Measurements from ENCODE around the gene NEFH. TPM values are rescaled to one million over a fixed set of nuclear protein-coding genes. Genes with fewer than 3 reads are reported as not detected.

NEFH gene
- polyA plus RNA-seq, 3 donors from 2014 or later, result 0.64 TPM; not detected in 2

GRCh38 chr22:29491012-29491411 lies 11.0 kb downstream of the NEFH start:
- Mint-ChIP-seq H3K4me1 (no peaks in the 10 kb centered on the region), H3K27ac (no peak overlapping the region), H3K27me3 (ENCODE audit: low read depth in 3 of 3) (peaks cover 0 to 2% (median 2%) of the 10 kb centered on the region in 3 donors), H3K4me3 (no peak overlapping the region), H3K9me3 (no peaks in the 10 kb centered on the region), H3K36me3 (peaks cover 8 to 20% (median 16%) of the 10 kb centered on the region in 3 donors)
- no peak for DNase-seq

GRCh38 chr22:29493636-29494035 lies 13.6 kb downstream of the NEFH start:
- Mint-ChIP-seq H3K4me3 (no peak overlapping the region), H3K27me3 (ENCODE audit: low read depth in 3 of 3) (peaks cover 0 to 2% (median 0%) of the 10 kb centered on the region in 3 donors), H3K4me1 (no peaks in the 10 kb centered on the region), H3K36me3 (peaks cover 11 to 27% (median 20%) of the 10 kb centered on the region in 3 donors), H3K9me3 (no peaks in the 10 kb centered on the region), H3K27ac (no peak overlapping the region)
- DNase-seq, result no peak

- no peak overlapping the region for H3K4me3 Mint-ChIP-seq
Observed at GRCh38 chr22:29499852-29500251, 19.8 kb downstream of the NEFH start.

GRCh38 chr22:29503811-29504372 lies 23.9 kb downstream of the NEFH start:
- Mint-ChIP-seq H3K27ac (peak overlapping the region in 1 of 6 donors; percentile 14), H3K27me3 (ENCODE audit: low read depth in 3 of 3) (no peaks in the 10 kb centered on the region), H3K36me3 (peaks cover 3 to 18% (median 18%) of the 10 kb centered on the region in 3 donors), H3K9me3 (no peaks in the 10 kb centered on the region), H3K4me1 (no peaks in the 10 kb centered on the region), H3K4me3 (no peak overlapping the region)
- no peak for DNase-seq

More at GRCh38 chr22:29499852-29500251, 19.8 kb downstream of the NEFH start:
- peaks cover 6 to 22% (median 14%) of the 10 kb centered on the region in 3 donors for H3K36me3 Mint-ChIP-seq
- H3K27me3 Mint-ChIP-seq (ENCODE audit: low read depth in 3 of 3), result no peaks in the 10 kb centered on the region
- no peaks in the 10 kb centered on the region for H3K9me3 Mint-ChIP-seq
- no peaks in the 10 kb centered on the region for H3K4me1 Mint-ChIP-seq
- no peak for DNase-seq
- H3K27ac Mint-ChIP-seq, result no peak overlapping the region

GRCh38 chr22:29509298-29509697 lies 29.3 kb downstream of the NEFH start:
- Mint-ChIP-seq H3K36me3 (peaks cover 3 to 34% (median 11%) of the 10 kb centered on the region in 3 donors), H3K27ac (peak overlapping the region in 1 of 6 donors; percentile 35), H3K4me3 (no peak overlapping the region), H3K27me3 (ENCODE audit: low read depth in 3 of 3) (no peaks in the 10 kb centered on the region), H3K4me1 (no peaks in the 10 kb centered on the region), H3K9me3 (no peaks in the 10 kb centered on the region)
- DNase-seq, result no peak

GRCh38 chr22:29509815-29510214 lies 29.8 kb downstream of the NEFH start:
- no peaks in the 10 kb centered on the region for H3K9me3 Mint-ChIP-seq
- peaks cover 3 to 34% (median 11%) of the 10 kb centered on the region in 3 donors for H3K36me3 Mint-ChIP-seq
- no peak overlapping the region for H3K4me3 Mint-ChIP-seq
- H3K4me1 Mint-ChIP-seq, result no peaks in the 10 kb centered on the region
- peak overlapping the region in 4 of 6 donors; percentile 26 to 70 (median 44) for H3K27ac Mint-ChIP-seq
- no peaks in the 10 kb centered on the region for H3K27me3 Mint-ChIP-seq (ENCODE audit: low read depth in 3 of 3)
- no peak for DNase-seq

- Mint-ChIP-seq H3K27me3 (ENCODE audit: low read depth in 3 of 3) (peaks cover 0 to 2% (median 0%) of the 10 kb centered on the region in 3 donors), H3K9me3 (no peaks in the 10 kb centered on the region), H3K27ac (peak overlapping the region in 2 of 6 donors; percentile 17 to 35), H3K36me3 (peaks cover 6 to 37% (median 13%) of the 10 kb centered on the region in 3 donors), H3K4me1 (no peaks in the 10 kb centered on the region), H3K4me3 (no peak overlapping the region)
- DNase-seq, result no peak
Observed at GRCh38 chr22:29510542-29510941, 30.5 kb downstream of the NEFH start.

- Mint-ChIP-seq H3K27me3 (ENCODE audit: low read depth in 3 of 3) (peaks cover 0 to 2% (median 0%) of the 10 kb centered on the region in 3 donors), H3K4me3 (no peak overlapping the region), H3K4me1 (no peaks in the 10 kb centered on the region), H3K9me3 (no peaks in the 10 kb centered on the region), H3K27ac (no peak overlapping the region), H3K36me3 (peaks cover 11 to 44% (median 19%) of the 10 kb centered on the region in 3 donors)
- no peak for DNase-seq
Observed at GRCh38 chr22:29511126-29511862, 31.3 kb downstream of the NEFH start.

- Mint-ChIP-seq H3K36me3 (peaks cover 16 to 51% (median 23%) of the 10 kb centered on the region in 3 donors), H3K27me3 (ENCODE audit: low read depth in 3 of 3) (peaks cover 0 to 2% (median 0%) of the 10 kb centered on the region in 3 donors), H3K9me3 (no peaks in the 10 kb centered on the region), H3K4me1 (no peaks in the 10 kb centered on the region), H3K4me3 (no peak overlapping the region), H3K27ac (no peak overlapping the region)
- no peak for DNase-seq
Observed at GRCh38 chr22:29512031-29512430, 32.0 kb downstream of the NEFH start.

GRCh38 chr22:29517215-29517908 lies 37.3 kb downstream of the NEFH start:
- H3K9me3 Mint-ChIP-seq, result no peaks in the 10 kb centered on the region
- H3K4me1 Mint-ChIP-seq, result no peaks in the 10 kb centered on the region
- peaks cover 34 to 56% (median 34%) of the 10 kb centered on the region in 3 donors for H3K36me3 Mint-ChIP-seq
- peaks cover 0 to 2% (median 0%) of the 10 kb centered on the region in 3 donors for H3K27me3 Mint-ChIP-seq (ENCODE audit: low read depth in 3 of 3)
- no peak for DNase-seq
- no peak overlapping the region for H3K27ac Mint-ChIP-seq
- H3K4me3 Mint-ChIP-seq, result no peak overlapping the region

GRCh38 chr22:29518427-29518826 lies 38.4 kb downstream of the NEFH start:
- Mint-ChIP-seq H3K36me3 (peaks cover 34 to 56% (median 37%) of the 10 kb centered on the region in 3 donors), H3K9me3 (no peaks in the 10 kb centered on the region), H3K4me3 (no peak overlapping the region), H3K4me1 (no peaks in the 10 kb centered on the region), H3K27me3 (ENCODE audit: low read depth in 3 of 3) (peaks cover 0 to 2% (median 0%) of the 10 kb centered on the region in 3 donors), H3K27ac (no peak overlapping the region)
- DNase-seq, result no peak

- H3K27me3 Mint-ChIP-seq (ENCODE audit: low read depth in 3 of 3), result peaks cover 0 to 2% (median 0%) of the 10 kb centered on the region in 3 donors
- H3K4me3 Mint-ChIP-seq, result no peak overlapping the region
- DNase-seq, result no peak
- no peak overlapping the region for H3K27ac Mint-ChIP-seq
- no peaks in the 10 kb centered on the region for H3K9me3 Mint-ChIP-seq
- no peaks in the 10 kb centered on the region for H3K4me1 Mint-ChIP-seq
- H3K36me3 Mint-ChIP-seq, result peaks cover 39 to 67% (median 39%) of the 10 kb centered on the region in 3 donors
Observed at GRCh38 chr22:29519996-29520395, 40.0 kb downstream of the NEFH start.

- Mint-ChIP-seq H3K4me1 (no peaks in the 10 kb centered on the region), H3K4me3 (no peak overlapping the region), H3K27ac (no peak overlapping the region), H3K9me3 (no peaks in the 10 kb centered on the region), H3K36me3 (peaks cover 35 to 68% (median 38%) of the 10 kb centered on the region in 3 donors), H3K27me3 (ENCODE audit: low read depth in 3 of 3) (no peaks in the 10 kb centered on the region)
- no peak for DNase-seq
Observed at GRCh38 chr22:29520851-29521250, 40.8 kb downstream of the NEFH start.

GRCh38 chr22:29521526-29521925 lies 41.5 kb downstream of the NEFH start:
- Mint-ChIP-seq H3K36me3 (peaks cover 32 to 64% (median 35%) of the 10 kb centered on the region in 3 donors), H3K4me1 (no peaks in the 10 kb centered on the region), H3K9me3 (no peaks in the 10 kb centered on the region), H3K4me3 (no peak overlapping the region), H3K27me3 (ENCODE audit: low read depth in 3 of 3) (no peaks in the 10 kb centered on the region), H3K27ac (no peak overlapping the region)
- DNase-seq, result no peak
